GM20000 (cell line): ENCODE data around the gene TRIM22.
"Not testable (repeated sequence)": the region's sequence is repeated elsewhere in the genome, so short reads cannot be mapped to it uniquely, and the experiment has no call there.

Experiments
- DNase-seq: peaks from one replicate; pipeline ENCODE4 v3.0.0; 2012; ENCODE audit warnings: low spot score
- TF ChIP-seq, protein P1 (sequence below): IDR thresholded peaks from 2 replicates; pipeline ENCODE4 v1.5.1; 2012; ENCODE audit warnings: mild to moderate bottlenecking, control low read depth; ENCODE audit errors: extremely low read depth, missing control alignments

Gene TRIM22

GRCh38 chr11:5689551-5689983 is at the start of gene TRIM22:
TRIM22 (plus strand) TSS chr11:5689790; CDS start chr11:5696233, 6,443 bp downstream.
- TF ChIP-seq, protein P1, sequence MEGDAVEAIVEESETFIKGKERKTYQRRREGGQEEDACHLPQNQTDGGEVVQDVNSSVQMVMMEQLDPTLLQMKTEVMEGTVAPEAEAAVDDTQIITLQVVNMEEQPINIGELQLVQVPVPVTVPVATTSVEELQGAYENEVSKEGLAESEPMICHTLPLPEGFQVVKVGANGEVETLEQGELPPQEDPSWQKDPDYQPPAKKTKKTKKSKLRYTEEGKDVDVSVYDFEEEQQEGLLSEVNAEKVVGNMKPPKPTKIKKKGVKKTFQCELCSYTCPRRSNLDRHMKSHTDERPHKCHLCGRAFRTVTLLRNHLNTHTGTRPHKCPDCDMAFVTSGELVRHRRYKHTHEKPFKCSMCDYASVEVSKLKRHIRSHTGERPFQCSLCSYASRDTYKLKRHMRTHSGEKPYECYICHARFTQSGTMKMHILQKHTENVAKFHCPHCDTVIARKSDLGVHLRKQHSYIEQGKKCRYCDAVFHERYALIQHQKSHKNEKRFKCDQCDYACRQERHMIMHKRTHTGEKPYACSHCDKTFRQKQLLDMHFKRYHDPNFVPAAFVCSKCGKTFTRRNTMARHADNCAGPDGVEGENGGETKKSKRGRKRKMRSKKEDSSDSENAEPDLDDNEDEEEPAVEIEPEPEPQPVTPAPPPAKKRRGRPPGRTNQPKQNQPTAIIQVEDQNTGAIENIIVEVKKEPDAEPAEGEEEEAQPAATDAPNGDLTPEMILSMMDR: no peak
- DNase-seq: peak; percentile 68

- no peak for DNase-seq
- TF ChIP-seq, protein P1: no peak
Measured at GRCh38 chr11:5639953-5640352, 49.6 kb upstream of the TRIM22 start.

DNA sequence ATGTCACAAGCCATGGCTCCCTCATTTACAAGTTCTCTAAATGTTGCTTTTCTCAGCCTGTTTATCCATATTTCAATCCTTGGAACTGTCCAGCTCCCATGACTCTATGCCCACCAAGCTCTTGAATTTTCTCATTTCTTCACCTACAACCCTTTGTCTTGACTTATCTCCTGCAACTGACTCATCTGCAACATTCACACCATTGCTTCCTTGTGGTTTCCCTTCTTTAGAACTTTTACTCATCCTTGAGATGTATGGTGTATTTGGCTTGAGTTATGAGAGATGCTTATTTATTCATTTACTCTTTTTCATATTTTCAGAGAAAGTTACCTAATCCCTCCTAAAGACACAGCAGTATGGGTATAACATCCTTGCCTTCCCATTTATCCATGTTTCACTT is 46.0 kb upstream of the TRIM22 start:
- DNase-seq: no peak
- TF ChIP-seq, protein P1: no peak

DNA sequence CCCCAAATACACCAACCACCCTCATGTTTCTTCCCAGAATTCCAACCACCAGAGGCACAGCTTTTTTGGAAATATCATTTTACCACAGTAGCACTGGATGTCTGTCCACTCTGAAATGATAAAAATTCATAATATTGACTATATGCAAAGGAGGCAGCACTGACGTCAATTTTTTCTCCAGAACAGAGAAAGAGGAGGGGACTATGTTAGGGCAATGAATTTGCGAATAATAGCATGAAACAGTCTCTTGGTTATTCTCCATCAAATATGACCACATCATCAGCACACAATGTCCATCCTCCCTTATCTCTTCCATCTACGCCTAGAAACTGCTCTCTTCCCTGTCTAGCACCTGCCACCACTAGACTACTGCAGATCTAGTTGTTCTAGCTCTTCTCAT is 43.5 kb upstream of the TRIM22 start:
- no peak for DNase-seq
- TF ChIP-seq, protein P1: no peak

- TF ChIP-seq, protein P1: no peak
- no peak for DNase-seq
Measured at GRCh38 chr11:5655474-5655873, 34.1 kb upstream of the TRIM22 start.

GRCh38 chr11:5656956-5657355 is 32.6 kb upstream of the TRIM22 start:
- DNase-seq: not testable (repeated sequence)

GRCh38 chr11:5658318-5658717 is 31.3 kb upstream of the TRIM22 start:
- DNase-seq: no peak
- TF ChIP-seq, protein P1: no peak

DNA sequence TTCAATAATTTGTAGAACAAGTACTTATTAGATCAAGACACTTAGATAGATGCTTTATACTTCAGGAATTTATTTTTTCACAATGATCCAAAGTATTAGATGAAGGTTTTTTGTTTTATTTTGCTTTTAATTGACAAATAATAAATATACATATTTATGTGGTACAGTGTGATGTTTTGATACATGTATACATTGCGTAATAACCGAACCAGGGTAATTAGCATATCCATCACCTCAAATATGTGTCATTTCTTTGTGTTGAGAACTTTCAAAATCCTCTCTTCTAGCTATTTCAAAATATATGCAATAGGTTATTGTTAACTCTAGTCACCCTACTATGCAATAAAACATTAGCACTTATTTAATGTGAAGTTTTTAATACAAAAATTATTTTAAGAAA is 26.1 kb upstream of the TRIM22 start:
- TF ChIP-seq, protein P1: no peak
- DNase-seq: no peak
